ENCODE measurements around the gene PSTPIP2. TPM values are rescaled to one million over a fixed set of nuclear protein-coding genes. Genes with fewer than 3 reads are reported as not detected.

The PSTPIP2 gene
- total and polyA plus RNA-seq, 9 of the 15 experiments (the other 6 are each of a cell fraction or from before 2014, with no cell fraction given), result 14.0 to 45.7 (median 27.1) TPM

DNA sequence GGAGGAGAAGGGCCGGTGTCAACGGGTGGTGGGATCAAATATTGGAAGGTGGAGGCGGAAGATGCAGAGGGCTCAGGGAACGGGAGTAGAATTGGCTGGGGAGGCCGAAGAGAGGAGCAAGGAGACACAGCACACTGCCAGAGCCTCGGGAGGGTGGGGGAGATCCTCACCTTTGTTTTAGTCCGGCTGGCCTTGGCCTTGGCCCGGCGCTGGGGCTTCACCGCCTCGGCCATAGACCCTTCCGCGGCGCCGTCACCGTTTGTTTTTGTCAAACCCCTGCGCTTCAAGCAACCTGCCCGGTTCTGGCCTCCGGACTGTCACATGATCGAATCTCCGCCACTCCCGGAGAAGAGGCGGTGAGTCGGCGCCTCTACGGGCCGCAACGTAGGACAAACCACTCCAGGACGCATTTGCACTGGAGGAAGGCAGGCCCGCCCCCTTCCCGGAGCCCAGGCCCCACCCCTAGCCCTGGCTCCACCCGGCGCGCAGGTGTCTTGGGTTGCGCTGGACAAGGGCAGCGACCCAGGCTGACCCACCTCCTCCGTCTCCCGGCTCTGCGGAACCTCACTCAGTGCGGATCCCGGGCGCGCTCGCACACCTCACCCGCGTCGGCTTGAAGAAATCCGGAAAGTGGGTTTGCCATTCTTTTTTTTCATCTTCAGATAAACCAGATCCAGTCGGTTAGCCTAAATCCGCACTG, 104.9 kb downstream of the PSTPIP2 start, which contains the start of gene EPG5:
EPG5 (minus strand) TSS at position 323 of the 700 bp plus-strand sequence; CDS start at position 233, 90 bp downstream.
- WGBS (ENCODE audit: insufficient coverage, low coverage, missing lambda C conversion rate), result 0% methylated on average over 17 of the region's 50 CpGs
- Histone ChIP-seq H3K27ac (ENCODE audit: extremely low read depth, low read depth, low read length) (peak within 1 kb of the TSS; percentile 72), H3K4me3 (peak within 1 kb of the TSS; percentile 66), H3K4me1 (replicated peaks in 1 of 2; ENCODE audit: control insufficient read depth in 2 of 2, insufficient read depth in 2 of 2, low read length in 2 of 2) (peaks cover 0 to 4% of the 10 kb centered on the region in 2 experiments; a peak in 2 of 5 replicates), H3K36me3 (ENCODE audit: control insufficient read depth, insufficient read depth, low read length) (peaks cover 7% of the 10 kb centered on the region; the same call in 2 of the 3 replicates), H2AFZ (ENCODE audit: low read depth, low read length) (peak within 1 kb of the TSS; percentile 92), H3K27me3 (ENCODE audit: control insufficient read depth in 2 of 2, insufficient read depth in 2 of 2, low read length in 2 of 2) (no peaks in the 10 kb centered on the region), H3K4me2 (ENCODE audit: insufficient read depth, low read length) (peak within 1 kb of the TSS; percentile 90), H3K9ac (ENCODE audit: insufficient read depth in 1 of 2, low read depth in 2 of 2, low read length in 2 of 2) (peak within 1 kb of the TSS; percentile 86 to 96), H3K9me1 (ENCODE audit: control insufficient read depth, insufficient read depth, low read length) (no peaks in the 10 kb centered on the region), H4K20me1 (replicated peaks; ENCODE audit: control insufficient read depth, insufficient read depth, low read length) (no peaks in the 10 kb centered on the region), H3K9me3 (replicated peaks; ENCODE audit: control insufficient read depth, insufficient read depth, low read depth, low read length) (no peaks in the 10 kb centered on the region), H3K79me2 (ENCODE audit: control insufficient read depth, insufficient read depth, low read length) (peaks cover 15% of the 10 kb centered on the region)
- FAIRE-seq (peak; percentile 92), DNase-seq (ENCODE audit: extremely low read depth in 1 of 4, low spot score in 3 of 4) (peak; percentile 88 to 94 (median 90)), ATAC-seq (peak; percentile 97)
- POLR2A ChIA-PET, result no interaction called here
- intact Hi-C loops (cut with micrococcal nuclease), result no loop called here
- CTCF ChIA-PET (ENCODE audit: low intra/inter-chr PET ratio), result no interaction called here
- in situ Hi-C loops (cut with MboI), result no loop called here
- no TSS peak for BruUV-seq (replicated peaks)
- TF ChIP-seq BACH1 (tag; IDR thresholded peaks at IDR 0.05), result no peak
- TF ChIP-seq HCFC1 (IDR thresholded peaks at IDR 0.05; ENCODE audit: low read depth, low read length), result peak; percentile 53
- TF ChIP-seq, protein P1, sequence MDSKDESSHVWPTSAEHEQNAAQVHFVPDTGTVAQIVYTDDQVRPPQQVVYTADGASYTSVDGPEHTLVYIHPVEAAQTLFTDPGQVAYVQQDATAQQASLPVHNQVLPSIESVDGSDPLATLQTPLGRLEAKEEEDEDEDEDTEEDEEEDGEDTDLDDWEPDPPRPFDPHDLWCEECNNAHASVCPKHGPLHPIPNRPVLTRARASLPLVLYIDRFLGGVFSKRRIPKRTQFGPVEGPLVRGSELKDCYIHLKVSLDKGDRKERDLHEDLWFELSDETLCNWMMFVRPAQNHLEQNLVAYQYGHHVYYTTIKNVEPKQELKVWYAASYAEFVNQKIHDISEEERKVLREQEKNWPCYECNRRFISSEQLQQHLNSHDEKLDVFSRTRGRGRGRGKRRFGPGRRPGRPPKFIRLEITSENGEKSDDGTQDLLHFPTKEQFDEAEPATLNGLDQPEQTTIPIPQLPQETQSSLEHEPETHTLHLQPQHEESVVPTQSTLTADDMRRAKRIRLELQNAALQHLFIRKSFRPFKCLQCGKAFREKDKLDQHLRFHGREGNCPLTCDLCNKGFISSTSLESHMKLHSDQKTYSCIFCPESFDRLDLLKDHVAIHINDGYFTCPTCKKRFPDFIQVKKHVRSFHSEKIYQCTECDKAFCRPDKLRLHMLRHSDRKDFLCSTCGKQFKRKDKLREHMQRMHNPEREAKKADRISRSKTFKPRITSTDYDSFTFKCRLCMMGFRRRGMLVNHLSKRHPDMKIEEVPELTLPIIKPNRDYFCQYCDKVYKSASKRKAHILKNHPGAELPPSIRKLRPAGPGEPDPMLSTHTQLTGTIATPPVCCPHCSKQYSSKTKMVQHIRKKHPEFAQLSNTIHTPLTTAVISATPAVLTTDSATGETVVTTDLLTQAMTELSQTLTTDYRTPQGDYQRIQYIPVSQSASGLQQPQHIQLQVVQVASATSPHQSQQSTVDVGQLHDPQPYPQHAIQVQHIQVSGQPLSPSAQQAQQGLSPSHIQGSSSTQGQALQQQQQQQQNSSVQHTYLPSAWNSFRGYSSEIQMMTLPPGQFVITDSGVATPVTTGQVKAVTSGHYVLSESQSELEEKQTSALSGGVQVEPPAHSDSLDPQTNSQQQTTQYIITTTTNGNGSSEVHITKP (IDR thresholded peaks at IDR 0.05; ENCODE audit: partially characterized antibody), result peak; percentile 93
- no peak for TF ChIP-seq MYNN (IDR thresholded peaks at IDR 0.05)
- no peak for TF ChIP-seq MYNN (CRISPR knock-in tag; IDR thresholded peaks at IDR 0.05)
- no peak for TF ChIP-seq COPS2 (conservative IDR thresholded peaks at IDR 0.05)
- TF ChIP-seq, protein P2, sequence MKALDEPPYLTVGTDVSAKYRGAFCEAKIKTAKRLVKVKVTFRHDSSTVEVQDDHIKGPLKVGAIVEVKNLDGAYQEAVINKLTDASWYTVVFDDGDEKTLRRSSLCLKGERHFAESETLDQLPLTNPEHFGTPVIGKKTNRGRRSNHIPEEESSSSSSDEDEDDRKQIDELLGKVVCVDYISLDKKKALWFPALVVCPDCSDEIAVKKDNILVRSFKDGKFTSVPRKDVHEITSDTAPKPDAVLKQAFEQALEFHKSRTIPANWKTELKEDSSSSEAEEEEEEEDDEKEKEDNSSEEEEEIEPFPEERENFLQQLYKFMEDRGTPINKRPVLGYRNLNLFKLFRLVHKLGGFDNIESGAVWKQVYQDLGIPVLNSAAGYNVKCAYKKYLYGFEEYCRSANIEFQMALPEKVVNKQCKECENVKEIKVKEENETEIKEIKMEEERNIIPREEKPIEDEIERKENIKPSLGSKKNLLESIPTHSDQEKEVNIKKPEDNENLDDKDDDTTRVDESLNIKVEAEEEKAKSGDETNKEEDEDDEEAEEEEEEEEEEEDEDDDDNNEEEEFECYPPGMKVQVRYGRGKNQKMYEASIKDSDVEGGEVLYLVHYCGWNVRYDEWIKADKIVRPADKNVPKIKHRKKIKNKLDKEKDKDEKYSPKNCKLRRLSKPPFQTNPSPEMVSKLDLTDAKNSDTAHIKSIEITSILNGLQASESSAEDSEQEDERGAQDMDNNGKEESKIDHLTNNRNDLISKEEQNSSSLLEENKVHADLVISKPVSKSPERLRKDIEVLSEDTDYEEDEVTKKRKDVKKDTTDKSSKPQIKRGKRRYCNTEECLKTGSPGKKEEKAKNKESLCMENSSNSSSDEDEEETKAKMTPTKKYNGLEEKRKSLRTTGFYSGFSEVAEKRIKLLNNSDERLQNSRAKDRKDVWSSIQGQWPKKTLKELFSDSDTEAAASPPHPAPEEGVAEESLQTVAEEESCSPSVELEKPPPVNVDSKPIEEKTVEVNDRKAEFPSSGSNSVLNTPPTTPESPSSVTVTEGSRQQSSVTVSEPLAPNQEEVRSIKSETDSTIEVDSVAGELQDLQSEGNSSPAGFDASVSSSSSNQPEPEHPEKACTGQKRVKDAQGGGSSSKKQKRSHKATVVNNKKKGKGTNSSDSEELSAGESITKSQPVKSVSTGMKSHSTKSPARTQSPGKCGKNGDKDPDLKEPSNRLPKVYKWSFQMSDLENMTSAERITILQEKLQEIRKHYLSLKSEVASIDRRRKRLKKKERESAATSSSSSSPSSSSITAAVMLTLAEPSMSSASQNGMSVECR (CRISPR knock-in tag; IDR thresholded peaks at IDR 0.05), result peak; percentile 37; the same call in 1 of the 2 replicates
- no peak for TF ChIP-seq LCOR (CRISPR knock-in tag; IDR thresholded peaks at IDR 0.05)
- TF ChIP-seq, protein P3, sequence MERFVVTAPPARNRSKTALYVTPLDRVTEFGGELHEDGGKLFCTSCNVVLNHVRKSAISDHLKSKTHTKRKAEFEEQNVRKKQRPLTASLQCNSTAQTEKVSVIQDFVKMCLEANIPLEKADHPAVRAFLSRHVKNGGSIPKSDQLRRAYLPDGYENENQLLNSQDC (CRISPR knock-in tag; IDR thresholded peaks at IDR 0.05), result no peak
- TF ChIP-seq ZNF408 (CRISPR knock-in tag; IDR thresholded peaks at IDR 0.05; ENCODE audit: low read depth), result no peak
- TF ChIP-seq ZNF134 (CRISPR knock-in tag; conservative IDR thresholded peaks at IDR 0.05), result no peak
- no peak for TF ChIP-seq ZNF133 (CRISPR knock-in tag; IDR thresholded peaks at IDR 0.05)
- peak; percentile 48; the same call in 1 of the 2 replicates for TF ChIP-seq ATF7 (IDR thresholded peaks at IDR 0.05)
- TF ChIP-seq TAF1 (IDR thresholded peaks at IDR 0.05; ENCODE audit: control insufficient read depth, extremely low read depth, insufficient read depth, low read length, severe bottlenecking), result peak; percentile 42
- no peak for TF ChIP-seq ZBTB17 (CRISPR knock-in tag; IDR thresholded peaks at IDR 0.05)
